HL-60/S4 (cell line): ENCODE results near the gene TTC34.

Source experiments
- in situ Hi-C: fragments of 300-500 bp; cut with MboI; formaldehyde crosslinking; loops from 2 replicates; pipeline ENCODE4 v1.14.3; 2022; ENCODE audit warnings: low sequenced_read_pairs

TTC34 gene

DNA sequence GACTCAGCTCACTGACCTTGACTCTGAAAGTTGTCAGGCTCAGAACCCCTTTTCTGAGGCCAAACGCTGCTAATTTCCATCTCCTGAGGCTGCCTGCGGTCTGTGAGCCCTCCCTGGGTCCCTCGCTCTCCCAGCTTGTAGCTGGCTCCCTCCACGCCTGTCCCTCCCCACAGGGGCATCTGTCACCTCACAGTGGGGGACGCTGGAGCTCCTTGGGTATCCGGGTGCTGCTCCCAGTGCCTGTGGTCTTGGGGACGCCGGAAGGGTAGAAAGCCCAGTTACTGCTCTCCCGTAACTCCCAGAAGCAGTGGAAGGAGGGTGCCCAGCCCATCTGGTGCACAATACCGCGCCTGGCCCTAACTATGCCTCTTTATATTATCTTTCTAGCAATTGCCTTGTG is 155.7 kb downstream of the TTC34 start:
- in situ Hi-C loops: no loop called here

DNA sequence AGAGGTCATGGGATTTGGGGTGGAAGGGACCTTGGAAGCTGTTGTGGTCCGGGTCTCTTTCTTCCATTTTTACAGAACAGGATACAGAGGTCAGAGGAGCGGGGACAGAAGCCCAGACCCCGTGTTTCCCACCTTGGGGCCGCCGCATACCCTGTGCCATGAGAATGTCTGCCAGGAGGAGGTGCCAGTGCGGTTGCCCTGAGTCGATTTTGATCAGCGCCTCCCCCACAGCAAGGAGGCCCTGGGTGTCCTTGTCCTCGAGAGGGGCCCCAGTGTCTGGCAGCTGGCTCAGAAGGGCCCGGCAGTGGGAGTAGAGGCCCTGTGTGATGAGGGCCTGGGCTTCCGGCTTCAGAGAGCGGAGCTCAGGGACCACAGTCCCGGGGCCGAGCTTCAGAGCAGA is 156.3 kb downstream of the TTC34 start:
- in situ Hi-C loops: no loop called here

DNA sequence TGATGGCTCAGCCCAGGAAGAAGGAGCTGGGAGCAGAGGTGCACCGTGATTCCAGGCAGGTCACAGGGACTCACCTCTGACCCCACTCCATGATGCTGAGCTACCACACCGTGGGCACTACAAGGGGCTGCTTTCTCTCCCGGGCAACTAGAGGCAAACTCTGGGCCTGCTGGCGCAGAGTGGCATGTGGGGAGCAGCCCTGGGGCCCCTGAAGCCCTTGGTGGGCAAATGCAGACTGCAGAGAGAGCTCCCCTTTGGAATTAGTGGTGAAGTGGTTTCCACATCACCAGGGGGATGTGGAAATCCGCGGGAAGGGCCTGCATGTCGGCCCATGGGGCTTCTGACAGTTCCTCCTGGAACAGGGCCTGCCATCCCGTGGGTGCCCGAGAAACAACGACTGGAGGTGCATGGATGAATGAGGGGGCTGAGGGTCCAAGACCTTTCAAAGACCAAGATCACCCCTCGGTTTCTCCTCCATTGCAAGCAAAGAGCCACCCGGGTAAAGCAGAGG is 156.8 kb downstream of the TTC34 start:
- in situ Hi-C loops: no loop called here

DNA sequence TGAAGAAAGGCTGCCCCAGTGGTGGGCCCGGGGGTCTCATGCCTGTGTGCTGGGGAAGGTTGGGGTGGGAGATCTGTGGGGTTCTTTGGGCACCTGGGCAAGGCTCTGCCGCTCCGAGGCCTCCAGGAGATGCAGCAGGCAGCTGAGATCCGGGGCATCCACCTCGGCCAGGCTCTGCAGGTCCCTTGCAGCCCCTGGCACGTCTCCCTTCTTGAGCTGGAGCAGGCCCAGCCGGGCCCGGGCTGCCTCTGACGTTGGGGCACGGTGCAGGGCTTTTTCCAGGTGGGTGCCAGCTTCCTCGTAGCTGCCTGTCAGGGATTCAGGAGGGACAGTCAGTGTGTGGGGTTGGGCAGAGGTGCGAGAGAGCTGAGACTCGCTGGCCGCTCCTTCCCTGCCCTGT is 157.3 kb downstream of the TTC34 start:
- in situ Hi-C loops: no loop called here

DNA sequence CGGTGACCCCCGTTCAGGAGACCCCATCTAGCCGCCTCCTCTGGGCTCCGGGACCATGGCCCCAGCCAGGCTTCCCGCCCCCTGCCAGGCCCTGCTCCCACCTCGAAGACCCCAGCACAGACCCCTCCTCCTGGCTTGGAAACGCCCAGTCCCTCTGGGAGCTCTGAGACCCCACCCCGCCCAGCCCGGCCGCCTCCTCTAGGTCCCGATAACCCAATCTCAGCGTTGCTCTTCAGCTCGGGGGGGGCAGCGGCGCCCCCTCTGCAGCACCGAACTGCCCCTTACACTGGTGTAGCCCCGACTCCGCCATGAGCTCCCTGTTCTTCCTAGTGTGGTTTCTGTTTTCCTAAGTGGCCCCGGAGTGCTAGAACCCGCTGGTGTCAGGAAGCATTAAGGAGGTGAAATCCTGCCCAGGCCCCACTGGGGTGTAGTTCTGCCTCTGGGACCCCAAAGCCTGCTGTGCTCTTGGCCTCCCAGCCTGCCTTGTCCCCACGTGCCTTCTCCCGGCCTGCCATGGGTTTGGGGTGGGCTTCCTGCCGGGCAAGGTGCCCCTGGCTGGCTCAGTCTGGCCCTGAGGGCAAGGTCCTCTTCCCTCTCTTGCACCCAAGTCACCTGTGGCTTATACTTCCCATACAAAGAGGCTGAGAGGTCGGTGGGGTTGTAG is 157.9 kb downstream of the TTC34 start:
- in situ Hi-C loops: no loop called here

DNA sequence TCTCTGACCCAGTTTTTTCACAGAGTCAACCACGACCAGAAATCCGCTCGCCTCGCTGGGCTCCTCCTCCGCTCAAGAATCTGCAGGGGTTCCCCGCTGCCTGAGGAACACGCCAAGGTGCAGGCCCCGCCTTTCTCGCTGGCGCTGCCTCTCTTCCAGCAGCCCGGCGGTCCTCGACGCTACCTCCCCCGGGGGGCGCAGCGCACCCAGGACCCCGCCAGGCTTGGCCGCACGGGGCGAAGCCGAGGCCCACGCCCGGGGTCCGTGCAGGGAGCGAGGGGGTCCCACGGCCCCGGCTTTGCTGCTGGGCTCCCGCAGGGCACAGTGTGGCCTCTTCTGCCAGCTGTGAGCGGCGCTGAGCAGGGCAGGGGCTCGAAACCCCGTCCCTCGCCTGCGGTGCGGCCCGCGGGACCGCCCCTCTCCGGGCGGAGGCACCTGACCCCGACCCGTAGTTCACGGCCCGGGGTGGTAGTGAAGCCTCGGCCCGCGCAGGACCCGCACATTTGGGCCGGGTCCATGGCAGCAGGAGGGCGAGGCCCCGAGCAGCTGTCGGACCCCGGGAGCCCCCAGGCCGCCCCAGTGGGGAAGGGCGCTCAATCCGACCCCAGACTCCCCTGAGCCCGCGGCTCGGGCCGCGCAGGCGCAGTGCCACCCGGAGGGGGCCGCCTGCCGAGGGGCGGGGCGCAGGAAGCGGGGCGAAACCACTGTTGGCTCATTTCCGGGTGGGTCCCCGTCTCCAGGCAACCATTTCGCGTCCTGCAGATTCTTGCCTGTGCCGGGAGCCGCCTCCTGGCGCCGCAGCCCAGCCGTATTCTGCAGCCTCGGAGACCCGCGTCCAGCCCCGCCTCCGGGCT is 158.7 kb downstream of the TTC34 start:
- in situ Hi-C loops: no loop called here

DNA sequence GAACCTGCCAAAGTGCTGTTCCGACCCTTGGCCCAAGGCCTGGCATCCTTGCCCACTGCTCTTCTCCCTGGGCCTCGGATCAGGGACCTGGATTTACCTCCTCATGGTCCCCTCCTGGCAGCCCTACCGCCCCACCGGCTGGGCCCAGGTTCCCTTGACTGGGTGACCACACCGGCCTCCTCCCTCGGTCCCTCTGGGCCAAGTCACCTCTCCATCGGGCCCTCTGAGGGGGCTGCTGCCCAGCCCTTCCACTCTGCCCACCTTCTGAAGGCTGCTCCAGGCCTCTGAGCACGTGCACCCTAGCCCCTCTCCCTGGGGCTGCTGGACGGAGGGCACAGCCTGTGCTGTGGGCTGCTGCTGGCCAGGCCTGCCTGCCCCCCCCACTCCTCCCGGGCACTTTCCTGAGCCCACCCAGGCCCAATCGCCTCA is 159.3 kb downstream of the TTC34 start:
- in situ Hi-C loops: no loop called here

DNA sequence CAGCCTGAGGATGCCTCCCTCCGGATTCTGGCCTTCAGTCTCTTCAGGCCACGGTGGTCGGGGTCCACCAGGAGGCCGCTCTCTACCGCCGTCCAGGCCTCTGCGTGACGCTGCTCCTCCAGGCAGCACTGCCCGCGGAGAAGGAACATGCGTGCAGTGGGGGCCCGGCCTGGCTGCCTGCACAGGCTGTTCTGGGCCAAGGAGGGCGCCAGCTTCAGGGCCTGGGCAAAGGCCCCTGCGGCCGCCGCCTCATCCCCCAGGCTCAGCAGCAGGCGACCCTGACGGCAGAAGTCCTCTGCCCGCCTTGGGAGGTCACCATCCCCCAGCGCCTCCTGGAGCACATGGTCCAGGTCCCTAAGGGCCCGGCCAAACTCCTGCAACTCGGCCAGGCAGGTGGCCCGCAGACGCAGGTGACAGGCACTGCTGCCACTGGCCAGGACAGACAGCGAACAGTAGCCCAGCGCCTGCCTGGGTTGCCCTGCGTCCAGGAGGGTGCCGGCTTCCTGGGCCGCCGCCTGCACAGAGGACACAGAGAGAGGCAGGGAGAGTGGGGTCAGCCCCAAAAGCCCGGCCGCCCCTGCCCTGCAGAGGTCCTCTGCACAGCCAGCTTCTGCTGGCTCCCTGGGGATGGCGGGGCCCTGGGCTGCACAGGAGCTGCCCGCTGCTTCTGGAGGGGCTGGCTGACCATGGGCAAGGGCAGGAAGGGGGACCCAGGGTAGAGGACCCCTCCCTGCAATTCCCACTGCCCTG is 159.9 kb downstream of the TTC34 start:
- in situ Hi-C loops: no loop called here

DNA sequence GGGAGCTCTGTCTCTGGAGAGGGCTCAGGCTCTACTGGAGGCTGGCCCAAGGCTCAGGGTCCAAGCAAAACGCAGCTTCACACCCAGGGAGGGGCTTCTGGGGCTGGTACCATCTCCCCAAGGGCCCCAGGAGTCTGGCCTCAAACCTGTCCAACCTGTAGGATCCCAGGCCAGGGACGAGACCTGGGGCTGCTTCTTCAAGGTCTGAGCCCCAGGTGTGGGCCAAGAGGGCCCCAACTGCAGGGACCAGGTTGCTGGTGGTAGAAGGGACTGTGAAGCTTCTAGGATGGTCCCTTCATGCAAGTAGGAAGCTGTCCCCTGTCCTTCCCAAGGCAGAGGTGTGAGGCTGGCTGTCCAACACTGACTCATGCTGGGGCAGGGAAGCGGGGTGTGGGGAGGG is 160.9 kb downstream of the TTC34 start:
- in situ Hi-C loops: no loop called here

- in situ Hi-C loops: no loop called here
Observed at GRCh38 chr1:2639607-2640521, 161.6 kb downstream of the TTC34 start.

DNA sequence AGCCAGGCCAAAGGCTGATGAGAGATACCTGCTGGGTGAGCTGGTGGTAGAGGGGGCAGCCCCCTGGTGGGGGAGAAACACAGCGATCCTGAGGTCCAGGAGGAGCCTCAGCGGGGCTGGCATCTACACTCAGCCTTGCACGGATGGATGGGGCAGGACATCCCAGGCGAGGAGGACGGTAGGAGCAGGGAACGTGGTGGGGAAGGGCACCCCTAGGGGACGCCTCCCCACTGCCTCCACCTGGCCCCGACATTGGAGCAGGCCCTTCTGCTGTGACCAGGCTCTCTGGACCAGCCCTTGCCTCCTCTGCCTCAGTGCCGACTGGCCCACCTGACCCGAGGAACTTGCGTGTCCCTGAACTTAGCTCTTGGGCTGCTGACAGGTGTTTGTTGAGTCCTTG is 162.3 kb downstream of the TTC34 start:
- in situ Hi-C loops: no loop called here

GRCh38 chr1:2638466-2639115 is 162.9 kb downstream of the TTC34 start:
- in situ Hi-C loops: no loop called here

DNA sequence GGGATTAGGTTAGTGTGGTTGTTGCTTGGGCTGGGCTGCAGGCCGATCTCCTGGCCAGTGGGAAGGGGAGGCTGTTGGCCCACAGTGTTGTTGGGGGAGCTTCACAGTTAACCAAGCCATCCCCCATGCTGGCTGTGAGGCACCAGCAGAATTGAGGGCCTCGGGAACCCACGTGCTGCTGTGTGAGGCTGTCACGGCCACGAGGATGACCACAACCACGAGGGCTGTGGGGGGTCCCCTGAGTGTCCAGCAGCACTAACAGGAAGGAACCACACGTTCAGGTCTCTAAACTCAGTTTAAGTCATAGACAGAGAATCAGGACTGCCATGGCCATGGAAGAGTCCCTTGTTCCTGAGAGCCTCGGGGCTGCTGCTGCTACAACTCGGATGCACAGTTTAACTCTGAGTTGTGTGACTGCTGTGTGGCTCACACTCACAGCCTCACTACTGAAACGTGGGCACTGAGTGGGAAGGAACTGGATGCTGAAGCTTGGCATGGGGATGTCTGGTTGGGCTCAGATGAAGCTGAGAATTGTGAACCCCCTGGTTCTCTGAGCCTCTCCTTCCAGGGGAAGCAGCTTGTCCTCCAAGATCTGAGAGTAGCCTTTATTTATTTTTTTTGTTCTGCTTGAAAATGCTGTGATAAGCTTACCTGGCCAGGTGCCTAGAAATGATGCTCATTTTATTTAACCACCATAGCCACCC is 163.9 kb downstream of the TTC34 start:
- in situ Hi-C loops: no loop called here

- in situ Hi-C loops: no loop called here
Observed at GRCh38 chr1:2636733-2637132, 164.8 kb downstream of the TTC34 start.

DNA sequence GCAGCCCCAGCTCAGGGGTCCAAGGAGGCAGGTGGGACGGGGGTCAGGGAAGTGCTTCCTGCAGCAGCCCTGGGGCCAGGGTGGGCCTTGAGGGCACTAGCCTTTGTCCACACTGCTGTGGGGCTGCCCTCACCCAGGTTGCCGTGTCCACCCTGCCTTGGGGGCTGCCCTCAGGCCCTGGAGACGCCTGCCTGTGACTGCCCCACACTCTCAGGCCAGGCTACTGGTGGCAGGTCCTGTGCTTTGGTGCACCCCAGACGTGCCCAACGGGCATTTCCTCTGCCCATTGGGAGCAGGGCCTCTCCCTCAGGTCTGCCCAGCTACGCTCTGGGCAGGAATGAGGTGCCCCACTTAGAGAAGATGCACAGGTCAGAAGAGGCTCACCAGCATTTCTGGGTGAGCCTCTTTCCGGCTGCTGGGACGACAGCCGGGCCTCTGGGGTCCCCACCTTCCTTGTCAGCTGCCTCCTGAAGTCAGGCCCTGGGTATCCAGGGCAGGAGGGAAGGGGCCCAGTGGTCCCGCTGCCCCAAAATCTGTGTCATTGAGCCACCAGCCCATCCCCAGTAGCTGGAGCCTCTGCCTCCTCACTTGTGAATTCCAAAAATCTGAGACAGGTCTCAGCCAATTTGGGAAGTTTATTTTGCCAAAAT is 166.0 kb downstream of the TTC34 start:
- in situ Hi-C loops: no loop called here

DNA sequence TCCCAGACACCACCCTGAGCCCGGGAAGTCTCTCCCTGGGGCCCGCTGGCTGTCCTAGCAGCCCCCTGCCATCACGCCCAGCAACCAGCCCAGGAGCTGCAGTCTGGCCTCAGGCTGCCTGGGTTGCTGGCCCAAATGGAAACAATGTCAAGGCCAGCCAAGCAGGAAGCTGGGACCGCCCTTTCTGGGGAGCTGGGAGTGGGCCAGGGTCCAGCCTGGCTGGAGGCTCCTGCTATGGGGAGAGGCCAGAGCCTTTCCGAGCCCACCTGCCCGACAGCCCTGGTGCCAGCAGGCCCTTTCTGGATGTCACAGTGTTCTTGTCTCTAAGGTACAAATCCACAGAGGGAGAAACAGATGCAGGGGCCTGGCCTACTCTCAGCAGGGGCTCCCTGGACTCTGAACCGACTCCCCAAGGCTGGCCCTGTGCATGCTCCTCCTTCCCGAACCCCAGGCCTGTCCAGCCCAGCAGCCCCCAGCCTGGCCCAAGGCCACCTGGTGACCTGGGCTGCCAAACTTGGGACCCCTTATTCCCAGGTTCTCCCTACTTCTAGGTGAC is 167.5 kb downstream of the TTC34 start:
- in situ Hi-C loops: no loop called here

GRCh38 chr1:2633366-2633935 is 168.0 kb downstream of the TTC34 start:
- in situ Hi-C loops: no loop called here
